Effector memory CD4-positive, alpha-beta T cell (primary cell): ENCODE results near the gene DPP6.

Experiments
- DNase-seq, 3 donors: peaks; one replicate each; pipeline ENCODE4 v3.0.0-alpha.2; 2020
- H3K27ac ChIP-seq: 2 replicates; pipeline ENCODE4 v1.7.0; 2013; ENCODE audit warnings: mild to moderate bottlenecking, low read length, moderate library complexity; ENCODE audit not compliant: insufficient read depth, poor library complexity, severe bottlenecking
- H3K27me3 ChIP-seq: replicated peaks from 2 replicates; pipeline ENCODE4 v1.7.0; 2013; ENCODE audit warnings: mild to moderate bottlenecking, low read length; ENCODE audit not compliant: insufficient read depth, control insufficient read depth, poor library complexity, severe bottlenecking
- H3K36me3 ChIP-seq: 2 replicates; pipeline ENCODE4 v1.7.0; 2013; ENCODE audit warnings: mild to moderate bottlenecking, low read length, moderate library complexity; ENCODE audit not compliant: control insufficient read depth, insufficient read depth
- H3K4me1 ChIP-seq: 2 replicates; pipeline ENCODE4 v1.7.0; 2013; ENCODE audit warnings: low read length, mild to moderate bottlenecking; ENCODE audit not compliant: control insufficient read depth, insufficient read depth, poor library complexity, severe bottlenecking
- H3K4me3 ChIP-seq: 2 replicates; pipeline ENCODE4 v1.7.0; 2013; ENCODE audit warnings: low read length, low read depth, mild to moderate bottlenecking; ENCODE audit not compliant: insufficient read depth, poor library complexity, severe bottlenecking
- H3K9me3 ChIP-seq: 2 replicates; pipeline ENCODE4 v1.7.0; 2013; ENCODE audit warnings: mild to moderate bottlenecking, low read length, moderate library complexity; ENCODE audit not compliant: control insufficient read depth

DPP6 gene

GRCh38 chr7:154767821-154768415 is 715.7 kb downstream of the DPP6 start:
- Histone ChIP-seq H3K4me3 (no peak overlapping the region), H3K27me3 (no peaks in the 10 kb centered on the region), H3K27ac (no peak overlapping the region), H3K4me1 (no peaks in the 10 kb centered on the region), H3K9me3 (no peaks in the 10 kb centered on the region), H3K36me3 (no peaks in the 10 kb centered on the region)
- no peak for DNase-seq

GRCh38 chr7:154769001-154769400 is 716.8 kb downstream of the DPP6 start:
- Histone ChIP-seq H3K9me3 (no peaks in the 10 kb centered on the region), H3K36me3 (no peaks in the 10 kb centered on the region), H3K27ac (no peak overlapping the region), H3K27me3 (no peaks in the 10 kb centered on the region), H3K4me1 (no peaks in the 10 kb centered on the region), H3K4me3 (no peak overlapping the region)
- DNase-seq = no peak

GRCh38 chr7:154769527-154769926 is 717.3 kb downstream of the DPP6 start:
- Histone ChIP-seq H3K27ac (no peak overlapping the region), H3K9me3 (no peaks in the 10 kb centered on the region), H3K27me3 (no peaks in the 10 kb centered on the region), H3K4me1 (no peaks in the 10 kb centered on the region), H3K36me3 (no peaks in the 10 kb centered on the region), H3K4me3 (no peak overlapping the region)
- no peak for DNase-seq

GRCh38 chr7:154770361-154770760 is 718.2 kb downstream of the DPP6 start:
- H3K9me3 ChIP-seq = no peaks in the 10 kb centered on the region
- no peak overlapping the region for H3K27ac ChIP-seq
- no peaks in the 10 kb centered on the region for H3K27me3 ChIP-seq
- DNase-seq = no peak
- no peaks in the 10 kb centered on the region for H3K4me1 ChIP-seq
- no peak overlapping the region for H3K4me3 ChIP-seq
- H3K36me3 ChIP-seq = no peaks in the 10 kb centered on the region

GRCh38 chr7:154770962-154771361 is 718.8 kb downstream of the DPP6 start:
- Histone ChIP-seq H3K4me3 (no peak overlapping the region), H3K27me3 (no peaks in the 10 kb centered on the region), H3K36me3 (no peaks in the 10 kb centered on the region), H3K9me3 (no peaks in the 10 kb centered on the region), H3K4me1 (no peaks in the 10 kb centered on the region), H3K27ac (no peak overlapping the region)
- DNase-seq = no peak

- DNase-seq = no peak
- H3K4me1 ChIP-seq = no peaks in the 10 kb centered on the region
- no peak overlapping the region for H3K4me3 ChIP-seq
- H3K27ac ChIP-seq = no peak overlapping the region
- no peaks in the 10 kb centered on the region for H3K36me3 ChIP-seq
- H3K27me3 ChIP-seq = no peaks in the 10 kb centered on the region
- H3K9me3 ChIP-seq = no peaks in the 10 kb centered on the region
Observed at GRCh38 chr7:154774303-154774969, 722.2 kb downstream of the DPP6 start.

- Histone ChIP-seq H3K27ac (no peak overlapping the region), H3K9me3 (no peaks in the 10 kb centered on the region), H3K4me1 (no peaks in the 10 kb centered on the region), H3K36me3 (no peaks in the 10 kb centered on the region), H3K27me3 (no peaks in the 10 kb centered on the region), H3K4me3 (no peak overlapping the region)
- DNase-seq = no peak
Observed at GRCh38 chr7:154775681-154776080, 723.5 kb downstream of the DPP6 start.

- Histone ChIP-seq H3K4me3 (no peak overlapping the region), H3K27ac (no peak overlapping the region), H3K36me3 (no peaks in the 10 kb centered on the region), H3K27me3 (no peaks in the 10 kb centered on the region), H3K9me3 (no peaks in the 10 kb centered on the region), H3K4me1 (no peaks in the 10 kb centered on the region)
- DNase-seq = no peak
Observed at GRCh38 chr7:154776350-154776749, 724.2 kb downstream of the DPP6 start.

- H3K36me3 ChIP-seq = no peaks in the 10 kb centered on the region
- DNase-seq = no peak
- no peaks in the 10 kb centered on the region for H3K27me3 ChIP-seq
- H3K4me3 ChIP-seq = no peak overlapping the region
- no peaks in the 10 kb centered on the region for H3K4me1 ChIP-seq
- no peaks in the 10 kb centered on the region for H3K9me3 ChIP-seq
- no peak overlapping the region for H3K27ac ChIP-seq
Observed at GRCh38 chr7:154777023-154777422, 724.8 kb downstream of the DPP6 start.

GRCh38 chr7:154777489-154777888 is 725.3 kb downstream of the DPP6 start:
- no peak for DNase-seq
- Histone ChIP-seq H3K27me3 (no peaks in the 10 kb centered on the region), H3K27ac (no peak overlapping the region)

More at GRCh38 chr7:154777489-154777888, 725.3 kb downstream of the DPP6 start:
- Histone ChIP-seq H3K4me3 (no peak overlapping the region), H3K9me3 (no peaks in the 10 kb centered on the region), H3K36me3 (no peaks in the 10 kb centered on the region), H3K4me1 (no peaks in the 10 kb centered on the region)
